ENCODE measurements around the gene GPR149. TPM values are rescaled to one million over a fixed set of nuclear protein-coding genes. Genes with fewer than 3 reads are reported as not detected.

GPR149 gene
- polyA plus RNA-seq, 3 donors = not detected

DNA sequence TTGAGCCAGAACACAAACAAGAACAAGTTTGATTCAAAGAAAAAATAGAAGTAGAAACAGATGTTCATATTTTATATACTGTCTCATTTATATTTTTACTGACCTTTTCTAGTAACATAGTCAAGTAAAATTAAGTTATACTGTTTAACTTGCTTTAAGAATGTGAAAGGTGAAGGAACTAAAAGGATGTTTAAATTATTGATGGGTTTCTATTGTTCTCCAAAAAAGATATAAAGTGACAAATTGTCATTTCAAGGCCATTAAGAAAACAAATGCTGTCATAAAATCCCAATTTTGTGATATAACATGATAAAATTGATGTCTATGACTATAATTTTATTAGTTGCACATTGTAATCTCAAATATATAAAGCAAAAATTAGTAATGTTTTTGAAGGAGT is 7.3 kb downstream of the GPR149 start:
- Histone ChIP-seq H3K4me1 (ENCODE audit: control insufficient read depth in 1 of 2, insufficient read depth in 2 of 2, low read length in 2 of 2) (peaks cover 1 to 2% of the 10 kb centered on the region in 2 donors), H3K27me3 (ENCODE audit: control insufficient read depth in 2 of 2, insufficient read depth in 2 of 2, low read length in 2 of 2) (peaks cover 17 to 25% of the 10 kb centered on the region in 2 donors), H3K9ac (ENCODE audit: insufficient read depth, low read length, poor library complexity, severe bottlenecking) (no peak overlapping the region), H3K9me3 (replicated peaks in 1 of 2; ENCODE audit: control insufficient read depth in 1 of 2, insufficient read depth in 1 of 2, low read length in 2 of 2) (no peaks in the 10 kb centered on the region), H3K4me3 (replicated peaks in 1 of 3; ENCODE audit: low read depth in 2 of 3, low read length in 3 of 3) (no peak overlapping the region), H3K27ac (ENCODE audit: low read depth in 1 of 2, low read length in 2 of 2) (no peak overlapping the region), H2AFZ (ENCODE audit: insufficient read depth, low read depth, low read length, poor library complexity, severe bottlenecking) (no peak overlapping the region), H3K36me3 (replicated peaks in 1 of 2; ENCODE audit: control insufficient read depth in 1 of 2, insufficient read depth in 2 of 2, low read length in 2 of 2) (no peaks in the 10 kb centered on the region), H3K79me2 (ENCODE audit: insufficient read depth, low read length) (no peaks in the 10 kb centered on the region), H4K20me1 (ENCODE audit: insufficient read depth, low read length) (no peaks in the 10 kb centered on the region), H3K4me2 (replicated peaks; ENCODE audit: extremely low read depth, low read length, poor library complexity, severe bottlenecking) (no peak overlapping the region)
- no peaks in the 10 kb centered on the region for H3K36me3 Mint-ChIP-seq
- intact Hi-C loops (cut with micrococcal nuclease) = no loop called here
- peaks cover 10 to 25% (median 15%) of the 10 kb centered on the region in 3 donors for H3K27me3 Mint-ChIP-seq (ENCODE audit: low read depth in 3 of 3)
- H3K4me1 Mint-ChIP-seq = peaks cover 2% of the 10 kb centered on the region
- no peak overlapping the region for H3K4me3 Mint-ChIP-seq
- peaks cover 0 to 5% (median 0%) of the 10 kb centered on the region in 7 donors for H3K9me3 Mint-ChIP-seq
- TF ChIP-seq, protein P1, sequence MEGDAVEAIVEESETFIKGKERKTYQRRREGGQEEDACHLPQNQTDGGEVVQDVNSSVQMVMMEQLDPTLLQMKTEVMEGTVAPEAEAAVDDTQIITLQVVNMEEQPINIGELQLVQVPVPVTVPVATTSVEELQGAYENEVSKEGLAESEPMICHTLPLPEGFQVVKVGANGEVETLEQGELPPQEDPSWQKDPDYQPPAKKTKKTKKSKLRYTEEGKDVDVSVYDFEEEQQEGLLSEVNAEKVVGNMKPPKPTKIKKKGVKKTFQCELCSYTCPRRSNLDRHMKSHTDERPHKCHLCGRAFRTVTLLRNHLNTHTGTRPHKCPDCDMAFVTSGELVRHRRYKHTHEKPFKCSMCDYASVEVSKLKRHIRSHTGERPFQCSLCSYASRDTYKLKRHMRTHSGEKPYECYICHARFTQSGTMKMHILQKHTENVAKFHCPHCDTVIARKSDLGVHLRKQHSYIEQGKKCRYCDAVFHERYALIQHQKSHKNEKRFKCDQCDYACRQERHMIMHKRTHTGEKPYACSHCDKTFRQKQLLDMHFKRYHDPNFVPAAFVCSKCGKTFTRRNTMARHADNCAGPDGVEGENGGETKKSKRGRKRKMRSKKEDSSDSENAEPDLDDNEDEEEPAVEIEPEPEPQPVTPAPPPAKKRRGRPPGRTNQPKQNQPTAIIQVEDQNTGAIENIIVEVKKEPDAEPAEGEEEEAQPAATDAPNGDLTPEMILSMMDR (IDR thresholded peaks at IDR 0.05) = no peak
- DNase-seq = no peak
- H3K27ac Mint-ChIP-seq = no peak overlapping the region

GRCh38 chr3:154421083-154421482 is 8.9 kb downstream of the GPR149 start:
- Histone ChIP-seq H3K27ac (ENCODE audit: low read depth in 1 of 2, low read length in 2 of 2) (no peak overlapping the region), H3K4me1 (ENCODE audit: control insufficient read depth in 1 of 2, insufficient read depth in 2 of 2, low read length in 2 of 2) (no peaks in the 10 kb centered on the region), H2AFZ (ENCODE audit: insufficient read depth, low read depth, low read length, poor library complexity, severe bottlenecking) (no peak overlapping the region), H3K9me3 (replicated peaks in 1 of 2; ENCODE audit: control insufficient read depth in 1 of 2, insufficient read depth in 1 of 2, low read length in 2 of 2) (no peaks in the 10 kb centered on the region), H3K27me3 (ENCODE audit: control insufficient read depth in 2 of 2, insufficient read depth in 2 of 2, low read length in 2 of 2) (peaks cover 3 to 9% of the 10 kb centered on the region in 2 donors), H3K9ac (ENCODE audit: insufficient read depth, low read length, poor library complexity, severe bottlenecking) (no peak overlapping the region), H3K79me2 (ENCODE audit: insufficient read depth, low read length) (no peaks in the 10 kb centered on the region), H3K36me3 (replicated peaks in 1 of 2; ENCODE audit: control insufficient read depth in 1 of 2, insufficient read depth in 2 of 2, low read length in 2 of 2) (no peaks in the 10 kb centered on the region), H3K4me3 (replicated peaks in 1 of 3; ENCODE audit: low read depth in 2 of 3, low read length in 3 of 3) (no peak overlapping the region), H4K20me1 (ENCODE audit: insufficient read depth, low read length) (no peaks in the 10 kb centered on the region), H3K4me2 (replicated peaks; ENCODE audit: extremely low read depth, low read length, poor library complexity, severe bottlenecking) (no peak overlapping the region)
- Mint-ChIP-seq H3K4me3 (no peak overlapping the region), H3K36me3 (no peaks in the 10 kb centered on the region), H3K27ac (no peak overlapping the region), H3K9me3 (peaks cover 0 to 1% (median 0%) of the 10 kb centered on the region in 7 donors), H3K27me3 (ENCODE audit: low read depth in 3 of 3) (peaks cover 0 to 10% (median 3%) of the 10 kb centered on the region in 3 donors), H3K4me1 (no peaks in the 10 kb centered on the region)
- TF ChIP-seq, protein P1 (IDR thresholded peaks at IDR 0.05) = no peak
- DNase-seq = no peak
- 0% methylated on average over 1 of the region's 3 CpGs for WGBS (ENCODE audit: insufficient coverage)
- intact Hi-C loops (cut with micrococcal nuclease) = no loop called here

Measured in CD14-positive monocyte (primary cell).